Activated CD8-positive, alpha-beta memory T cell treated with anti-CD3 and anti-CD28 coated beads for 4 hours (primary cell): ENCODE measurements around the gene NXNL2.
A peak's percentile ranks its signal among the peaks of the same experiment; 100 is the strongest.

Source experiments
- DNase-seq, 2 donors: peaks; one replicate each; pipeline ENCODE4 v3.0.0-alpha.2; 2020; ENCODE audit warnings: low read depth in 2 of 2

The NXNL2 gene

DNA sequence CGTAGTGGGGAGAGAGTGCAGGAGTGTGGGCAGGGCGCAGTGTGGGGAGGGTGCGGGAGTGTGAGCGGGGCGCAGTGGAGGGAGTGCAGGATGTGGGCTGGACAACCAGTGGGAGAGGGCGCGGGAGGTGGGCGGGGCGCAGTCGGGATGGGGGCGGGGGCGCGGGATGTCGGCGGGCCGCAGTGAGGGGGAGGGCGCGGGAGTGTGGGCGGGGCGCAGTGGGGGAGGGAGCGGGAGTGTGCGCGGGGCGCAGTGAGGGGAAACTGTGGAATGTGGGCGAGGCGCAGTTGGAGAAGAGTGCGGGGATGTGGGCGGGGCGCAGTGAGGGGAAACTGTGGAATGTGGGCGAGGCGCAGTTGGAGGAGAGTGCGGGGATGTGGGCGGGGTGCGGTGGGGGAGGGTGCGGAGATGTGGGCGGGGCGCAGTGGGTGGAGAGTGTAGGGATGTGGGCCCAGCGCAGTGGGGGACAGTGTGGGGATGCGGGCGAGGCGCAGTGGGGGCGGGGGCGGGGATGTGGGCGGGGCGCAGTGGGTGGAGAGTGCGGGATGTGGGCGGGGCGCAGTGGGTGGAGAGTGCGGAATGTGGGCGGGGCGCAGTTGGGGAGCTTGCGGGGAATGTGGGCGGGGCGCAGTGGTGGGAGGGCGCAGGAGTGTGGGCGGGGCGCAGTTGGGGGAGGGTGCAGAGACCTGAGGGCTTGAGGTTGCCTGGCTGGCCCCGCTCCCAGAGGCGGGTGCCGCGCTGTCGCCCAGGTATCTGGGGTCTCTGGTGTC lies at the start of gene NXNL2:
NXNL2 (plus strand) TSS at position 723 of the 770 bp plus-strand sequence. CDS start 257 bp downstream, outside the sequence.
- DNase-seq: peak in 1 of 2 donors; percentile 14

GRCh38 chr9:88488166-88488565 lies 46.8 kb upstream of the NXNL2 start:
- no peak for DNase-seq

GRCh38 chr9:88494983-88495721 lies 39.8 kb upstream of the NXNL2 start:
- DNase-seq: no peak

GRCh38 chr9:88497224-88497623 lies 37.8 kb upstream of the NXNL2 start:
- DNase-seq: no peak

- DNase-seq: no peak
Measured at GRCh38 chr9:88498880-88499279, 36.1 kb upstream of the NXNL2 start.

DNA sequence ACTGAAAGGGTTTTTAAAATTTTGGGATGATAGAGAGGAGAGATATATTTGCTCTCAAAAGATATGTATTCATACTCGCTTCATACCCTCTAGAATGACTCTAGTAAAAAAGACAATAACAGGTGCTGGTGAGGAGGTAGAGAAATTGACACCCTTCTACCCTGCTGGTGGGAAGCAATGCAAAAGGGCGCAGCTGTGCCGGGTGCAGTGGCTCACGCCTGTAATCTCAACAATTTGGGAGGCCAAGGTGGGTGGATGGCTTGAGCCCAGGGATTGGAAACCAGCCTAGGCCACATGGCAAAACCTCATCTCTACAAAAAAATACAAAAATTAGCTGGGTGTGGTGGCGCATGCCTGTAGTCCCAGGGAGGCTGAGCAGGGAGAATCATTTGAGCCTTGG lies 33.9 kb upstream of the NXNL2 start:
- no peak for DNase-seq

- DNase-seq: no peak
Measured at GRCh38 chr9:88502552-88503034, 32.4 kb upstream of the NXNL2 start.

GRCh38 chr9:88503081-88503844 lies 31.7 kb upstream of the NXNL2 start:
- no peak for DNase-seq

DNA sequence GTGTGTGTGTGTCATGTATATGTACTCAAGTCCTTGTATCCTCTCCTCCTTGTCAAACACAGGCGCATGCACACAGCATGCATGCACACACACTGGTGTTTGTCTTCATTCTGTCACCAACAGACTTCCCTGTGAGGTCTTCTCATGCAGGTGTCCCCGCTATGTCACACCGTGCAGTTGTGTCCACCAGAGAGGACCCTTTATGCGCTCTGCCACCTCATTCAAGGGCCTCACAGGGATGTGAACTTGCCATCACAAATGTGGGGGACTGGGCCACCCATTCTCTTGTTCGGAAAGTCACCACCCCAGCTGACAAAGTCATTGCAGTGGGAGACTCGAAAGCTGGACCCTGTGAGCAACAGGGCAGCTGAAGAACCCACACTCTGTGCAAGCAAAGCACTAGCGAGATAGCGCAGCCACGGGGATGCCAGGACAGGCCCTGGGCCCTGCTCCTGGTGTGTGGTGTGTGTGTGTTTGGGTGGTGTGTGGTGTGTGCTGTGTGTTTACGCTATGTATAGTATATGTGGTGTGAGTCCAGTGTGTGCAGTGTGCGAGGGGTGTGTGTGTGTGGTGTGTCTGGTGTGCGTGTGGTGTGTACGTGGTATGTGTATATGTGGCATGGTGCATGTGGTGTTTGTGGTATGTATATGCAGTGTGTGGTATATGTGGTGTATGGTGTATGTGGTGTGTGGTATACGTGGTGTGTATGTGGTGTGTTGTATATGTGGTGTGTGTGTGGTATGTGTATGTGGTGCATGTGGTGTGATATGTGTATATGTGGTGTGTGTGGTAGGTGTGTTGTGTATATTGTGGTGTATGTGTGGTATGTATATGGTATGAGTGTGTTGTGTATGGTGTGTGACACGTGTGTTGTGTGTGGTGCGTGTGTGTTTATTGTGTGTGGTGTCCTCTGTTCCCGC lies 30.9 kb upstream of the NXNL2 start:
- DNase-seq: no peak

DNA sequence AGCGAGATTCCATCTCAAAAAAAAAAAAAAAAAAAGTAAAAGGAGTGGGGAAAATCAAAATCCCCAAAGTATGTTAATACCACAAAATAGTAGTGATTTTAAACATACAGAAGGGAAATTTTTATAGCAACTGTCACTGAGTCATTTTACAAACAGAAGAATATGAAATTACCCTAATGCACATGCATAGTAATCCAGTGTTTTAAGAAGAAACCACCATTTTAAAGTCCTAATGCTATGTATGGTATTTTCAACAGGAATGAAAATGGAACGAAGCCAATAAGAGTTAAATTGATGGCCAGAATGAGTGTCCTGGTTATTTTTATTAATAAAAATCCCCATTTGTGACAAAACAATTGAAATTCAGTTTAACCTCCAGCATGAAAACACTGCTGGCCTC lies 26.7 kb upstream of the NXNL2 start:
- DNase-seq: no peak

DNA sequence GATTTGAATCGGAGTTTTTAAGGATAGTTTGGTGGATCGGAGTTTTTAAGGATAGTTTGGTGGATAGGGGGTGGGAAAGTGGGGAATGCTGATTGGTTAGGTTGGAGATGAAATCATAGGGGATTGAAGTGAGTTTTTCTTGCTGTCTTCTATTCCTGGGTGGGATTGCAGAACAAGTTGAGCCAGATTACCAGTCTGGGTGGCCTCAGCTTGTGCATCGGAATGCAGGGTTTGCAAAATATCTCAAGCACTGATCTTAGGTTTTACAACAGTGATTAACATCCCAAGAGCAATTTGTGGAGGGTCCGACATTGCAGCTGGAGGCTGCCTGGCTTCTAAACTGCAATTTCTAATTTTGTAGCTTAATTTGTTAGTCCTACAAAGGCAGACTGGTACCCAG lies 23.1 kb upstream of the NXNL2 start:
- no peak for DNase-seq

- no peak for DNase-seq
Measured at GRCh38 chr9:88514247-88514646, 20.7 kb upstream of the NXNL2 start.

DNA sequence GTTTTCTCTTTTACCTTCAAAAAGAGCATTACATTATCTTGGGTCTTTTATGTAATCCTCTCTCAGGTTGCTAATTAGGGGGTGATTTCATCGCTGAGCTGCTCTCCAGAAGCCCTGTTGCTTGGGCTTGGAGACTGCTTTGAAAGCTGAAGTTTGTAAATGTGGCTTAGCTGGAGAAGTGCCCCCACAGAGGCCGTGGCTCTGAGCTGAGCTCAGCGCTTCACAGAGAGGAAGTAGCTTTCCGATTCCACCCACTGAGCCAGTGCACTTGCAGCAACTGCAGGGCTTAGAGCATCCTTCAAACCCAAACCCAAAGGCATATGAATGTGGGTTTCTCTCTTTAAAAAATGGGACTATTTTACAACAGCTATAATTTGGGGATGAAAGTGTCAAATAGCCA lies 13.7 kb upstream of the NXNL2 start:
- no peak for DNase-seq

DNA sequence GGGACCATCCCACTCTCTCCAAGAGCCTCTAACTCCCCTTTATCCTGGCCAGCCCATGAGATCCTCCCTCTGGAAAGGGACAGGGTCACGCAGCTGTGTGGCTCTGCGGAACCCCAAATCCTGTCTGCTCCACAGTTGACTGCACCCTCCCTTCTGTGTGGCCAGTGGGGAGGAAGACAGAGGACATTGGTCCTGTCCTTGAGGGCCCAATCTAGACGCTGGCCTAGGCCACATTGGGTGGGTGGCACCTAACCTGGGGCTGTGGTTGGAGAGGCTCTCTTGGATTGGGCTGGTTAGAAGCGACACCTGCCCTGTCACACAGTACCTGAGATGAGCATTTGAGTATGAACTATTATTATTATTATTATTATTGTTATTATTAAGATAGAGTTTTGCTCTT lies 12.6 kb upstream of the NXNL2 start:
- DNase-seq: no peak

GRCh38 chr9:88523056-88523455 lies 11.9 kb upstream of the NXNL2 start:
- no peak for DNase-seq

DNA sequence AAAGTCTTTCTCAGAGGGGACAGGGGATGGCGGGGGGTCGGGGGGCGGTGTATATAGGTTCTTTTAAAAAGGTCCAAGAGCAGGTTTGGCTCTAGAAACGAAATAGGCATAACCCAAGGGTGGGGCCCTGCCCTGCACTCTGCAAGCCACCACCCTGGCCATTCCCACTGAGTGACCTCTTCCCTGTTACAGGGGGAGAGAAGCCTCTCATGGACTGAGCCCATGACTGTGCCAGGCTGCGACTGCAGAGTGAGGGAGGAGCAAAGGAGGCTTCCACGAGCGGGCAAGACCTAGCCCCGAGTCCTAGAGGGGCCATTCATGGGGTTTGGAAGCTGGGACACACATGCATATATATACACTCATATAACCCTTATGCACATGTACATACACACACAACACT lies 10.1 kb upstream of the NXNL2 start:
- DNase-seq: no peak

DNA sequence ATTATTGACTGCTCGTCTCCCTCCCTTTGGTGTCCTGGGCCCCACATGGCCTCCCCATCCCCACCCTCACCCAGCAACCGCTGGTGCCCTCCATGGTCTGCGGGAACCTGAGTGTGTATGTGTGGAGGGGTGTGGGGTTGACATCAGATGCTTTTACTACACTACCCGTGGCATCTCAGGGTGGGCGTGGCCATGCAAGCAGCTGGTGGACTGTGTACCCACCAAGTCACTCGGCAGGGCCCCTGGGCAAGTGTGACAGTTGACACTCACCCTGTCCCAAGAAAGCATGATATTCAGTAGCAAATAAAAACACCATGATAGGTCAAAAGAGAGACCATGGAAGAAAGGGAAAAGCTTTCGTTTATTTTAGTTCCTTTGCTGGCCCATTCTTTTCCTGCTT lies 7.4 kb upstream of the NXNL2 start:
- DNase-seq: no peak

- DNase-seq: no peak
Measured at GRCh38 chr9:88528080-88528790, 6.7 kb upstream of the NXNL2 start.

DNA sequence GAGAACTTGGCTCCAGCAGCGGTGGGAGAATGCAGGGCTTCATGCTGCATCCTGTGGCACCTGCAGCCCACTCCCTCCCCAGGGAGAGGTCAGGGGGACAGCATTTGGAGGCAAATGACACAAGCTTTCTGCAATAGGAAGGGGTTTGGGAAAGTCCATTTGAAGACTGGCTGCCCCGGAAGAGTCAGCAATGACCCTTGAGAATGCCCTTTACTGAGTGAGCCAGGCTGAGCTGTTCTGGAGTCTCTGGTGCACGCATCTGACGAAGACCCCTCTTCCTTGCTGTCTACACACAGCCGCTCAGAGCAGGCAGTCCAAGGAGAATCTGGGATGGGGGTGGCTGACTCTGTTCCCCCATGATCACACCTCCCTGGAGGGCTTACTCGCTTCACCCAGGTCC lies 5.5 kb upstream of the NXNL2 start:
- DNase-seq: no peak

DNA sequence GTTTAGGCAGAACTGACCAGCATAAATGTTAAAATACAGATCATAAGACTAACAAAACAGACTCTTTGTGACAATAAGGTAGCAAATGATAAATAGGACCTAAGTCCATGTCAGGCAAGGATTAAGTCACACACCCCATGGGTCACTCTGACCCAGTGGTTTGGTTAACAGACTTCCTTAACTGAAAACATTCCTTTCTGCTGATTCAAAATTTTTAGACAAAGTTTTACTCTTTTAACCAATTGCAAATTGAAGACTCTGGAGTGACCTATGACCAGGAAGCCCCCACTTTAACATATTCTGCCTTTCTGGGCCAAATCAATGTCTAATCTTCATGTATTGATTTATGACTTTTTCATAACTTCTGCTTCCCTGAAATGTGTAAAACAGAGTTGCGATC lies 4.9 kb upstream of the NXNL2 start:
- no peak for DNase-seq
